Panc1 (cell line): ENCODE results near the gene THSD7A. TPM values are rescaled to one million over a fixed set of nuclear protein-coding genes. Genes with fewer than 3 reads are reported as not detected.

ENCODE experiments used
- ATAC-seq: fragments of 200-7000 bp; cut with Tn5 transposase; 2 replicates; pipeline ENCODE4 v1.9.1; 2020; ENCODE audit warnings: mild to moderate bottlenecking, moderate library complexity
- BruUV-seq: library from RNA; stranded (reverse); fragments of 400-500 nt; replicated peaks from 2 replicates; lab custom pipeline; 2021; lab: Mats Ljungman, UMichigan
- CTCF ChIA-PET: fragments of 300-600 bp; sonication (Branson Sonifier 250); formaldehyde crosslinking; loops from one replicate; lab custom pipeline; 2022; ENCODE audit warnings: antibody characterized with exemption; lab: Charles Lee
- POLR2A ChIA-PET: fragments of 300-600 bp; sonication (Branson Sonifier 250); formaldehyde crosslinking; loops from one replicate; lab custom pipeline; 2022; ENCODE audit warnings: antibody characterized with exemption; lab: Charles Lee
- DNase-seq: peaks from one replicate; pipeline ENCODE4 v3.0.0-alpha.2; 2010; ENCODE audit warnings: low read depth, low spot score
- H3K27ac ChIP-seq: 2 replicates; pipeline ENCODE4 v1.5.1; 2011; ENCODE audit warnings: mild to moderate bottlenecking, low read length, inconsistent platforms
- H3K27me3 ChIP-seq: fragments of 200-500 bp; sonication (Bioruptor generic); 2 replicates; pipeline ENCODE4 v1.6.0; 2014; ENCODE audit warnings: low read length, inconsistent platforms; ENCODE audit not compliant: control insufficient read depth, insufficient read depth
- H3K36me3 ChIP-seq: fragments of 200-500 bp; sonication (Bioruptor generic); 2 replicates; pipeline ENCODE4 v1.5.1; 2014; ENCODE audit warnings: inconsistent platforms, mild to moderate bottlenecking, low read length, moderate library complexity; ENCODE audit not compliant: control insufficient read depth, insufficient read depth
- H3K4me1 ChIP-seq: 2 replicates; pipeline ENCODE4 v1.5.1; 2011; ENCODE audit warnings: inconsistent platforms, mild to moderate bottlenecking, low read length, moderate library complexity; ENCODE audit not compliant: control insufficient read depth, insufficient read depth
- H3K4me3 ChIP-seq, 2 experiments: 2 replicates each; pipeline ENCODE4 v1.5.1; 2011 to 2012; ENCODE audit warnings: low read depth in 2 of 2, low read length in 2 of 2, mild to moderate bottlenecking in 2 of 2, inconsistent platforms in 1 of 2, moderate library complexity in 1 of 2
- H3K9me3 ChIP-seq: fragments of 200-500 bp; sonication (Bioruptor generic); 2 replicates; pipeline ENCODE4 v1.5.1; 2014; ENCODE audit warnings: low read depth, mild to moderate bottlenecking, inconsistent platforms, low read length, moderate library complexity; ENCODE audit not compliant: control insufficient read depth, insufficient read depth
- POLR2AphosphoS5 ChIP-seq: IDR thresholded peaks from 2 replicates; pipeline ENCODE4 v1.6.1; 2012; ENCODE audit warnings: mild to moderate bottlenecking, low read depth, low read length, moderate library complexity
- REST ChIP-seq, 2 experiments: IDR thresholded peaks; 2 replicates each; pipeline ENCODE4 v1.6.1; 2011 to 2012; ENCODE audit warnings: low read depth in 2 of 2, control low read depth in 1 of 2, low read length in 1 of 2, mild to moderate bottlenecking in 1 of 2, moderate library complexity in 1 of 2; ENCODE audit not compliant: insufficient read depth in 1 of 2
- SIN3A ChIP-seq: IDR thresholded peaks from 2 replicates; pipeline ENCODE4 v1.6.1; 2012; ENCODE audit warnings: low read depth, mild to moderate bottlenecking, low read length, moderate library complexity, borderline replicate concordance; ENCODE audit not compliant: insufficient read depth
- TCF7L2 ChIP-seq: IDR thresholded peaks from 2 replicates; pipeline ENCODE4 v1.6.1; 2011; ENCODE audit warnings: mild to moderate bottlenecking, low read depth, low read length, inconsistent platforms
- in situ Hi-C: cut with HindIII; loops from 2 replicates; pipeline ENCODE4 v1.10.0; 2016; ENCODE audit warnings: low sequenced_read_pairs, low pct_unique_long_range_greater_than_20kb
- intact Hi-C: fragments of 100-400 bp; cut with micrococcal nuclease; formaldehyde crosslinking; loops from one replicate; pipeline ENCODE4 v1.10.0; 2022; ENCODE audit not compliant: unreplicated experiment
- total RNA-seq: library from RNA; stranded (reverse); gene quantifications from one replicate; pipeline ENCODE4 v1.2.1, GENCODE V29; 2021; ENCODE audit not compliant: unreplicated experiment
- TF ChIP-seq, protein P1 (sequence below): fragments of 450-650 bp; IDR thresholded peaks from 2 replicates; pipeline ENCODE4 v1.5.1; 2017; ENCODE audit warnings: mild to moderate bottlenecking

THSD7A gene
- total RNA-seq, 1 experiment from 2014 or later: 38.6 TPM

GRCh38 chr7:11591055-11591633, 240.9 kb downstream of the THSD7A start:
- Histone ChIP-seq H3K27ac (no peak overlapping the region), H3K4me3 (no peak overlapping the region), H3K36me3 (no peaks in the 10 kb centered on the region), H3K9me3 (no peaks in the 10 kb centered on the region), H3K27me3 (no peaks in the 10 kb centered on the region), H3K4me1 (peaks cover 5% of the 10 kb centered on the region; the same call in 1 of the 2 replicates)
- in situ Hi-C loops: no loop called here
- no peak for TF ChIP-seq POLR2AphosphoS5
- no peak for TF ChIP-seq REST (IDR thresholded peaks at IDR 0.05; ENCODE audit: insufficient read depth in 1 of 2, low read depth in 2 of 2, low read length in 1 of 2)
- TF ChIP-seq TCF7L2: no peak
- no peak for TF ChIP-seq SIN3A
- no peak for DNase-seq
- intact Hi-C loops: no loop called here
- ChIA-PET POLR2A (no interaction called here), CTCF (no interaction called here)
- no TSS peak for BruUV-seq
- ATAC-seq: no peak

DNA sequence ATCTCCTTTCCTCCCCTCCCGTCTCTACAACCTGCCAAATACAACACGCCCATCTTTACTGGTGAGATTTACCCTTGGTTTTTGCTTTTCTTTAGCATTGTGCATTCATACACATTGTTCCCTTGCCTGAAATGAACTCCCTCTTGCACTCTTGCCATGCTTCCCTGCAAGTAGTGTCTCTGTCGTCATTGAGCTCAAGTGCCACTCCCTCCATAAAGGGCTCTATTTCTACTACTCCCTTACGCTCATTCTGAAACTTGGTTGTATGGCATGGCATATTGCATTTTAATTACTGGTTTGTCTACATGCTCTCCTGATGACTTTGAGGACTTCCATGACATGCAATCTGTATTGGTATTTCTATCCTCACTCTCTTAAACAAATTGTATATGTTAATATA, 242.7 kb downstream of the THSD7A start:
- CTCF ChIA-PET: no interaction called here
- H3K4me3 ChIP-seq: no peak overlapping the region
- no TSS peak for BruUV-seq
- intact Hi-C loops (no loop called here), in situ Hi-C loops (no loop called here)
- ATAC-seq (no peak), DNase-seq (no peak)
- no peaks in the 10 kb centered on the region for H3K9me3 ChIP-seq
- POLR2A ChIA-PET: no interaction called here
- H3K27me3 ChIP-seq: no peaks in the 10 kb centered on the region
- H3K27ac ChIP-seq: no peak overlapping the region
- H3K4me1 ChIP-seq: peaks cover 5% of the 10 kb centered on the region; the same call in 1 of the 2 replicates
- no peaks in the 10 kb centered on the region for H3K36me3 ChIP-seq
- TF ChIP-seq POLR2AphosphoS5: no peak
- TF ChIP-seq REST (IDR thresholded peaks at IDR 0.05; ENCODE audit: insufficient read depth in 1 of 2, low read depth in 2 of 2, low read length in 1 of 2): no peak
- TF ChIP-seq SIN3A: no peak
- TF ChIP-seq, protein P1, sequence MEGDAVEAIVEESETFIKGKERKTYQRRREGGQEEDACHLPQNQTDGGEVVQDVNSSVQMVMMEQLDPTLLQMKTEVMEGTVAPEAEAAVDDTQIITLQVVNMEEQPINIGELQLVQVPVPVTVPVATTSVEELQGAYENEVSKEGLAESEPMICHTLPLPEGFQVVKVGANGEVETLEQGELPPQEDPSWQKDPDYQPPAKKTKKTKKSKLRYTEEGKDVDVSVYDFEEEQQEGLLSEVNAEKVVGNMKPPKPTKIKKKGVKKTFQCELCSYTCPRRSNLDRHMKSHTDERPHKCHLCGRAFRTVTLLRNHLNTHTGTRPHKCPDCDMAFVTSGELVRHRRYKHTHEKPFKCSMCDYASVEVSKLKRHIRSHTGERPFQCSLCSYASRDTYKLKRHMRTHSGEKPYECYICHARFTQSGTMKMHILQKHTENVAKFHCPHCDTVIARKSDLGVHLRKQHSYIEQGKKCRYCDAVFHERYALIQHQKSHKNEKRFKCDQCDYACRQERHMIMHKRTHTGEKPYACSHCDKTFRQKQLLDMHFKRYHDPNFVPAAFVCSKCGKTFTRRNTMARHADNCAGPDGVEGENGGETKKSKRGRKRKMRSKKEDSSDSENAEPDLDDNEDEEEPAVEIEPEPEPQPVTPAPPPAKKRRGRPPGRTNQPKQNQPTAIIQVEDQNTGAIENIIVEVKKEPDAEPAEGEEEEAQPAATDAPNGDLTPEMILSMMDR: no peak
- no peak for TF ChIP-seq TCF7L2
